Measurements from ENCODE around the gene SPG21. TPM values are rescaled to one million over a fixed set of nuclear protein-coding genes. Genes with fewer than 3 reads are reported as not detected.
A peak's percentile ranks its signal among the peaks of the same experiment; 100 is the strongest.

Gene SPG21
- total and polyA plus RNA-seq, 2 of the 4 experiments (the other 2 are of a cell fraction) = 59.9 to 60.8 TPM

DNA sequence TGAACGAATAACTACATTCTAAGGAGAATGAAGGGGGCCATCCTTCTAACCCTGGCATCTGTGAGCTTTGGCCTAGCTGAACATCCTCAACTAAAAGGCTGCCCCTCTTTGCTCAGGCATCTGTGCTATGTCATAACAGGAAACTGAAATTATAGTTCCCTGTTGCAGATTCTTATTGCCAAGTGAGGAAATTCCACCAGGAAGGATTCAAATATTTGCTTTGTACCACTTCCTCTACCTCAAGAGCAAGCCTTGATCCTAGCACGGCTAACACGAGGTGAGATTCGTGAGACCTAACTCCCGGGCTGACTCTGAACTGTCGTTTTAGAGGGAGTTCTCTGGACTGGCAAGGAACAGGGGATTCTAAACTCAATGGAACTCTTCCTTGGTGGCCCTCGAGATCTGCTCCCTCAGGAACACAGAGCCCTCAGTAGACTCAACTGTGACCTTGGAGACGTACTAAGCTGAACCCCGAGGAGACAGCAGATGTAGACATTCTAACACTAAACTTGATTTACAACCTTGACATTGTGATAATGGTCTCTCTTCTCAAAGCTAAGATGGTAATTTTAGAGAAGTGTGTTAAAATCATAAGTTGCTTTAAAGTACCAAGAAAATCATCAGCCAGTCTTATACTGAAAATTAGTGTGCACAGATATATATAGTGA lies 4.2 kb downstream of the SPG21 start:
- peak overlapping the region; percentile 81; the same call in 1 of the 2 replicates for H3K27ac ChIP-seq (ENCODE audit: insufficient read depth, low read length)
- H3K4me1 ChIP-seq (ENCODE audit: control insufficient read depth, insufficient read depth, low read length) = peaks cover 9% of the 10 kb centered on the region
- DNase-seq = peak; percentile 17
- peak; percentile 1; the same call in 1 of the 2 replicates for ATAC-seq (ENCODE audit: low read depth)
- in situ Hi-C loops (cut with MboI; ENCODE audit: low sequenced_read_pairs) = no loop called here
- H2AK5ac ChIP-seq (ENCODE audit: low read depth, low read length) = 0 out of 2 replicates have a peak overlapping the region, but pooled peaks have one; percentile 13
- H2AK9ac ChIP-seq (replicated peaks; ENCODE audit: low read depth, low read length, poor library complexity) = peak overlapping the region; percentile 35
- peak overlapping the region; percentile 54 for H3K4ac ChIP-seq (ENCODE audit: low read depth, low read length)
- H4K20me1 ChIP-seq (ENCODE audit: insufficient read depth, low read length) = peaks cover 3% of the 10 kb centered on the region
- H3K36me3 ChIP-seq (ENCODE audit: control insufficient read depth, insufficient read depth, low read length) = peaks cover 5% of the 10 kb centered on the region
- H2BK20ac ChIP-seq (ENCODE audit: low read depth, low read length) = 0 out of 2 replicates have a peak overlapping the region, but pooled peaks have one; percentile 36
- CTCF ChIA-PET = no interaction called here
- peak overlapping the region; percentile 41; the same call in 1 of the 2 replicates for H2BK120ac ChIP-seq (ENCODE audit: low read depth, low read length)
- no peaks in the 10 kb centered on the region for H3K9me3 ChIP-seq (ENCODE audit: control insufficient read depth, insufficient read depth, low read length)
- H3K79me1 ChIP-seq (ENCODE audit: low read depth in 1 of 2, low read length in 2 of 2) = peaks cover 16 to 62% of the 10 kb centered on the region in 2 experiments
- H4K5ac ChIP-seq (ENCODE audit: low read depth, low read length) = peak overlapping the region; percentile 65
- peak overlapping the region; percentile 62 for H2BK5ac ChIP-seq (ENCODE audit: low read depth, low read length, poor library complexity, severe bottlenecking)
- peak overlapping the region; percentile 57 for H3K14ac ChIP-seq (replicated peaks; ENCODE audit: low read depth, low read length)
- no peaks in the 10 kb centered on the region for H3K27me3 ChIP-seq (ENCODE audit: control insufficient read depth, insufficient read depth, low read length)
- peak overlapping the region; percentile 80 for H3K18ac ChIP-seq (ENCODE audit: low read depth, low read length)
- POLR2A ChIA-PET (ENCODE audit: unreplicated experiment) = no interaction called here
- intact Hi-C loops (cut with micrococcal nuclease) = loop anchor here (5.0 kb wide), 2 partner anchors 128 to 143 kb away; partner anchors contain the start of gene PLEKHO2
- no peak overlapping the region for H3K56ac ChIP-seq (ENCODE audit: extremely low read depth, insufficient read depth, low read length)
- peak overlapping the region in 1 of 2 experiments; percentile 67; a peak in 3 of 4 replicates for H4K8ac ChIP-seq (ENCODE audit: low read depth in 2 of 2, low read length in 2 of 2)
- H3K4me3 ChIP-seq (ENCODE audit: insufficient read depth, low read depth, low read length) = no peak overlapping the region
- dilution Hi-C loops (cut with HindIII; ENCODE audit: low sequenced_read_pairs, unreplicated experiment) = no loop called here
- peaks cover 11% of the 10 kb centered on the region for H3K9me1 ChIP-seq (ENCODE audit: insufficient read depth, low read length)
- BruUV-seq (replicated peaks) = no TSS peak
- peak overlapping the region; percentile 38 for H2AFZ ChIP-seq (replicated peaks; ENCODE audit: low read length, poor library complexity)
- H3K9ac ChIP-seq (ENCODE audit: low read depth, low read length) = 0 out of 2 replicates have a peak overlapping the region, but pooled peaks have one; percentile 21
- no CpG with 5 or more reads among the region's 9 CpGs for WGBS, 2 experiments (ENCODE audit: extremely low coverage in 2 of 2, insufficient read length in 1 of 2)
- peak overlapping the region; percentile 55; the same call in 1 of the 3 replicates for H2BK15ac ChIP-seq (ENCODE audit: low read depth, low read length)
- H3K23ac ChIP-seq (ENCODE audit: low read depth, low read length) = peak overlapping the region; percentile 49; the same call in 1 of the 2 replicates
- peak overlapping the region; percentile 52 for H3K4me2 ChIP-seq (ENCODE audit: low read depth, low read length)
- 0 out of 2 replicates have a peak overlapping the region, but pooled peaks have one; percentile 20 for H4K91ac ChIP-seq (ENCODE audit: insufficient read depth, low read depth, low read length)
- no peak for TF ChIP-seq SMC3 (IDR thresholded peaks at IDR 0.05; ENCODE audit: low read depth, low read length)
- TF ChIP-seq MXI1 (IDR thresholded peaks at IDR 0.05; ENCODE audit: borderline replicate concordance, low read depth, low read length) = no peak
- TF ChIP-seq BHLHE40 (IDR thresholded peaks at IDR 0.05; ENCODE audit: low read depth, low read length) = no peak
- TF ChIP-seq, protein P1, sequence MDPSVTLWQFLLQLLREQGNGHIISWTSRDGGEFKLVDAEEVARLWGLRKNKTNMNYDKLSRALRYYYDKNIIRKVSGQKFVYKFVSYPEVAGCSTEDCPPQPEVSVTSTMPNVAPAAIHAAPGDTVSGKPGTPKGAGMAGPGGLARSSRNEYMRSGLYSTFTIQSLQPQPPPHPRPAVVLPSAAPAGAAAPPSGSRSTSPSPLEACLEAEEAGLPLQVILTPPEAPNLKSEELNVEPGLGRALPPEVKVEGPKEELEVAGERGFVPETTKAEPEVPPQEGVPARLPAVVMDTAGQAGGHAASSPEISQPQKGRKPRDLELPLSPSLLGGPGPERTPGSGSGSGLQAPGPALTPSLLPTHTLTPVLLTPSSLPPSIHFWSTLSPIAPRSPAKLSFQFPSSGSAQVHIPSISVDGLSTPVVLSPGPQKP (IDR thresholded peaks at IDR 0.05; ENCODE audit: borderline replicate concordance, low read depth, low read length) = no peak
- no peak for TF ChIP-seq MAZ (IDR thresholded peaks at IDR 0.05; ENCODE audit: borderline replicate concordance, low read depth, low read length)
- TF ChIP-seq, protein P2, sequence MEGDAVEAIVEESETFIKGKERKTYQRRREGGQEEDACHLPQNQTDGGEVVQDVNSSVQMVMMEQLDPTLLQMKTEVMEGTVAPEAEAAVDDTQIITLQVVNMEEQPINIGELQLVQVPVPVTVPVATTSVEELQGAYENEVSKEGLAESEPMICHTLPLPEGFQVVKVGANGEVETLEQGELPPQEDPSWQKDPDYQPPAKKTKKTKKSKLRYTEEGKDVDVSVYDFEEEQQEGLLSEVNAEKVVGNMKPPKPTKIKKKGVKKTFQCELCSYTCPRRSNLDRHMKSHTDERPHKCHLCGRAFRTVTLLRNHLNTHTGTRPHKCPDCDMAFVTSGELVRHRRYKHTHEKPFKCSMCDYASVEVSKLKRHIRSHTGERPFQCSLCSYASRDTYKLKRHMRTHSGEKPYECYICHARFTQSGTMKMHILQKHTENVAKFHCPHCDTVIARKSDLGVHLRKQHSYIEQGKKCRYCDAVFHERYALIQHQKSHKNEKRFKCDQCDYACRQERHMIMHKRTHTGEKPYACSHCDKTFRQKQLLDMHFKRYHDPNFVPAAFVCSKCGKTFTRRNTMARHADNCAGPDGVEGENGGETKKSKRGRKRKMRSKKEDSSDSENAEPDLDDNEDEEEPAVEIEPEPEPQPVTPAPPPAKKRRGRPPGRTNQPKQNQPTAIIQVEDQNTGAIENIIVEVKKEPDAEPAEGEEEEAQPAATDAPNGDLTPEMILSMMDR (conservative IDR thresholded peaks at IDR 0.05; ENCODE audit: low read depth, low read length) = no peak
- TF ChIP-seq CHD1 (IDR thresholded peaks at IDR 0.05; ENCODE audit: low read depth, low read length) = no peak
- no peak for TF ChIP-seq NFE2L2 (IDR thresholded peaks at IDR 0.05; ENCODE audit: low read depth, low read length)
- no peak for TF ChIP-seq RFX5 (IDR thresholded peaks at IDR 0.05; ENCODE audit: low read depth, low read length)
- TF ChIP-seq, protein P3, sequence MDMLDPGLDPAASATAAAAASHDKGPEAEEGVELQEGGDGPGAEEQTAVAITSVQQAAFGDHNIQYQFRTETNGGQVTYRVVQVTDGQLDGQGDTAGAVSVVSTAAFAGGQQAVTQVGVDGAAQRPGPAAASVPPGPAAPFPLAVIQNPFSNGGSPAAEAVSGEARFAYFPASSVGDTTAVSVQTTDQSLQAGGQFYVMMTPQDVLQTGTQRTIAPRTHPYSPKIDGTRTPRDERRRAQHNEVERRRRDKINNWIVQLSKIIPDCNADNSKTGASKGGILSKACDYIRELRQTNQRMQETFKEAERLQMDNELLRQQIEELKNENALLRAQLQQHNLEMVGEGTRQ (IDR thresholded peaks at IDR 0.05; ENCODE audit: low read depth, low read length) = no peak
- TF ChIP-seq FOS (IDR thresholded peaks at IDR 0.05; ENCODE audit: low read depth, low read length) = no peak
- TF ChIP-seq RCOR1 (IDR thresholded peaks at IDR 0.05; ENCODE audit: insufficient replicate concordance, low read length) = no peak
- no peak for TF ChIP-seq POLR2A (IDR thresholded peaks at IDR 0.05; ENCODE audit: low read depth, low read length)
- no peak for TF ChIP-seq CEBPB (IDR thresholded peaks at IDR 0.05; ENCODE audit: low read depth, low read length)
